Loucy (cell line): Measurements from ENCODE around the gene FDPS.

Experiments used
- CTCF ChIP-seq: fragments of 200-600 bp; sonication (generic); conservative IDR thresholded peaks from 2 replicates; pipeline ENCODE4 v1.5.1; 2014; ENCODE audit warnings: mild to moderate bottlenecking, antibody characterized with exemption, low read length
- EZH2phosphoT487 ChIP-seq: fragments of 200-600 bp; IDR thresholded peaks from 2 replicates; pipeline ENCODE4 v1.6.1; 2018; ENCODE audit warnings: antibody characterized with exemption, mild to moderate bottlenecking, moderate library complexity, borderline replicate concordance

DNA sequence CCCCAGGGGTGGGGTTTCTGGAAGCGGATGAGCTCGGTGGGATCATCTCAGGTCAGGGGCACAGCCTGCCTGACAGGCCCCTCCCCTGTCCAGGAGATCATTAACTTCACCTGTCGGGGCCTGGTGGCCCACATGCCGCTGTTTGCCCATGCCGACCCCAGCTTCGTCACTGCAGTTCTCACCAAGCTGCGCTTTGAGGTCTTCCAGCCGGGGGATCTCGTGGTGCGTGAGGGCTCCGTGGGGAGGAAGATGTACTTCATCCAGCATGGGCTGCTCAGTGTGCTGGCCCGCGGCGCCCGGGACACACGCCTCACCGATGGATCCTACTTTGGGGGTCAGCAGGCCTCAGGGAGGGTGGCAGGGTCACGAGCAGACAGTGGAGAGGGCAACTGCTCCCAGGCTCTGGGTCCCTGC lies 23.0 kb upstream of the FDPS start:
- TF ChIP-seq CTCF: no peak
- TF ChIP-seq EZH2phosphoT487: no peak
